Smooth muscle cell (in vitro differentiated cells): ENCODE data around the gene PARD3B. TPM values are rescaled to one million over a fixed set of nuclear protein-coding genes. Genes with fewer than 3 reads are reported as not detected.

ENCODE experiments used
- DNase-seq: peaks from one replicate; lab custom pipeline; 2025; ENCODE audit not compliant: unreplicated experiment; lab: John Stamatoyannopoulos, UW
- H2AFZ ChIP-seq: fragments of 200-600 bp; sonication (generic); 2 replicates; pipeline ENCODE4 v1.6.0; 2016; ENCODE audit warnings: antibody characterized with exemption, low read depth, mild to moderate bottlenecking
- H3F3A ChIP-seq: fragments of 200-600 bp; sonication (generic); 2 replicates; pipeline ENCODE4 v1.6.0; 2017; ENCODE audit warnings: antibody characterized with exemption, low read depth
- H3K27ac ChIP-seq: fragments of 200-600 bp; sonication (generic); 2 replicates; pipeline ENCODE4 v1.5.1; 2016; ENCODE audit warnings: low read depth, mild to moderate bottlenecking
- H3K27me3 ChIP-seq: fragments of 200-600 bp; sonication (generic); 2 replicates; pipeline ENCODE4 v1.6.1; 2016; ENCODE audit warnings: low read depth, mild to moderate bottlenecking
- H3K36me3 ChIP-seq: fragments of 200-600 bp; sonication (generic); 2 replicates; pipeline ENCODE4 v1.5.1; 2016; ENCODE audit warnings: low read depth
- H3K4me1 ChIP-seq: fragments of 200-600 bp; sonication (generic); 2 replicates; pipeline ENCODE4 v1.5.1; 2016; ENCODE audit warnings: low read depth
- H3K4me2 ChIP-seq: fragments of 200-600 bp; sonication (generic); 2 replicates; pipeline ENCODE4 v1.6.0; 2016; ENCODE audit warnings: mild to moderate bottlenecking
- H3K4me3 ChIP-seq: fragments of 200-600 bp; sonication (generic); 2 replicates; pipeline ENCODE4 v1.5.1; 2016; ENCODE audit warnings: mild to moderate bottlenecking
- H3K79me2 ChIP-seq: fragments of 200-600 bp; sonication (generic); 2 replicates; pipeline ENCODE4 v1.6.0; 2016; ENCODE audit warnings: low read depth, mild to moderate bottlenecking
- H3K9ac ChIP-seq: fragments of 200-600 bp; sonication (generic); 2 replicates; pipeline ENCODE4 v1.6.0; 2016; ENCODE audit warnings: low read depth
- H3K9me3 ChIP-seq: fragments of 200-600 bp; sonication (generic); replicated peaks from 2 replicates; pipeline ENCODE4 v1.5.1; 2016; ENCODE audit warnings: low read depth
- H4K20me1 ChIP-seq: fragments of 200-600 bp; sonication (generic); 2 replicates; pipeline ENCODE4 v1.6.0; 2016; ENCODE audit warnings: low read depth
- WGBS: methylation state at CpG from one replicate; pipeline ENCODE4 v1.1.7; 2016; ENCODE audit warnings: low lambda C conversion rate; 5-methylcytosine and 5-hydroxymethylcytosine counted together
- polyA plus RNA-seq: library from polyadenylated mRNA; unstranded; fragments of >200 nt; fragmentation: Nextera tagmentation; extraction: Ambion mirVana; gene quantifications from 2 replicates; pipeline ENCODE4 v1.2.1, GENCODE V29; 2016
- total RNA-seq: library from RNA; depleted of rRNA; stranded (reverse); fragments of >200 nt; gene quantifications from 2 replicates; pipeline ENCODE4 v1.2.3, GENCODE V29; 2014
- TF ChIP-seq, protein P1 (sequence below): fragments of 200-600 bp; sonication (generic); IDR thresholded peaks from 2 replicates; pipeline ENCODE4 v1.5.1; 2017; ENCODE audit warnings: borderline replicate concordance, mild to moderate bottlenecking, antibody characterized with exemption; ENCODE audit not compliant: insufficient read depth, poor library complexity, severe bottlenecking

The PARD3B gene
- total and polyA plus RNA-seq, 2 experiments from 2014 or later = 3.3 to 12.2 TPM

DNA sequence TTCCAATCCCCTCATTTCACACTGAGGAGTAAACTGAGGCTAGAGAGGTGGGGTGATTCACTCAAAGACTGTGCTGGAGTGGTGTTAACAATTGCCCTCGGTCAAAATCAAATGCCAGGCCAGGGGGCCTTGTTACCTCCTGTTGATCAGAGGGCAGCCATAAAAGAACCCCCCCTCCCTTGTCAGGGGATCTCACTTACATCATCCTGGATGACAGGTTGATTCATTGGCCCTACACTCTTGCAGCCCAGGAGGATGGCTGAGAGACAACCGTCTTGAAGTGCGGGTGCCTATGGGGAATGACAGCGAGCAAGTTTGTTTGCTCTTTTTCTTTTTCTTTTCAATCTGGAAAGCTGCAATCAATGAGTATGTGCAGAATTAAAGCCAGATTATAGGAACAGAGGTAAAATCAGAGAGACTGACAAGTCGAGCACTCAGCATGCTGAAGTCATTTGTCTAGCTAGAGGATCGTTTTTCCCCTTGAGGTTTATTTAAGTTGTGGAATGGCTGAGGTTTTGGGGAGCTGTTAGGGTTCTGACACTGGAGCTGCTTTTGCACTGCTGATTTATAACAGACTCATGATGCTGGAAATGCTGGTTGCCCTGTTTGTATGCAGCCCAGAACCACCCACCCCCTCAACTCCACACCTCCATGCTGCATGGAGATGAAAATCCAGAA lies 1110.6 kb downstream of the PARD3B start:
- Histone ChIP-seq H3K36me3 (no peaks in the 10 kb centered on the region), H4K20me1 (no peaks in the 10 kb centered on the region), H3K4me3 (no peak overlapping the region), H3K4me1 (no peaks in the 10 kb centered on the region), H3K27ac (no peak overlapping the region), H3K9ac (no peak overlapping the region), H3K9me3 (no peaks in the 10 kb centered on the region), H3F3A (peaks cover 3% of the 10 kb centered on the region), H2AFZ (no peak overlapping the region), H3K27me3 (no peaks in the 10 kb centered on the region), H3K79me2 (no peaks in the 10 kb centered on the region), H3K4me2 (no peak overlapping the region)
- TF ChIP-seq, protein P1, sequence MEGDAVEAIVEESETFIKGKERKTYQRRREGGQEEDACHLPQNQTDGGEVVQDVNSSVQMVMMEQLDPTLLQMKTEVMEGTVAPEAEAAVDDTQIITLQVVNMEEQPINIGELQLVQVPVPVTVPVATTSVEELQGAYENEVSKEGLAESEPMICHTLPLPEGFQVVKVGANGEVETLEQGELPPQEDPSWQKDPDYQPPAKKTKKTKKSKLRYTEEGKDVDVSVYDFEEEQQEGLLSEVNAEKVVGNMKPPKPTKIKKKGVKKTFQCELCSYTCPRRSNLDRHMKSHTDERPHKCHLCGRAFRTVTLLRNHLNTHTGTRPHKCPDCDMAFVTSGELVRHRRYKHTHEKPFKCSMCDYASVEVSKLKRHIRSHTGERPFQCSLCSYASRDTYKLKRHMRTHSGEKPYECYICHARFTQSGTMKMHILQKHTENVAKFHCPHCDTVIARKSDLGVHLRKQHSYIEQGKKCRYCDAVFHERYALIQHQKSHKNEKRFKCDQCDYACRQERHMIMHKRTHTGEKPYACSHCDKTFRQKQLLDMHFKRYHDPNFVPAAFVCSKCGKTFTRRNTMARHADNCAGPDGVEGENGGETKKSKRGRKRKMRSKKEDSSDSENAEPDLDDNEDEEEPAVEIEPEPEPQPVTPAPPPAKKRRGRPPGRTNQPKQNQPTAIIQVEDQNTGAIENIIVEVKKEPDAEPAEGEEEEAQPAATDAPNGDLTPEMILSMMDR = no peak
- WGBS = 72% methylated on average over 6 of the region's 6 CpGs
- DNase-seq = no peak

DNA sequence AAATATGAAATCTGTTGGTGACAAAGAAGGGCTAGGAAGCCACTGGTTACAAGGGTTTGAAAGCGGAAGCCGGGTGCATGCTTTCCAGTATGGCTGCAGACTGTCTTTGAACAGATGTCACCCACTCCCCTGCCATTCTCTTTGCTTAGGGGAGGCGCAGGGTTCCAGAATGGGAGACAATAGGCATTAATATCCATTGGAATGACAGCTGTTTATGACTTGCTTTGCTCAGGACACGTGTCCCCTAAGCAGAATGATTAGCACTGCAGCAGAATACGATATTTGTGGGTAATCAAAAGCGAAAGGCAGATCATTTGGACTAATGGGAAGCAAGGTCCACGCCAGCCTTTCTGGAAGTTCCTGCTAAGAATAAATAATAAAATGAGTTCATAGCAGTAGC lies 1111.2 kb downstream of the PARD3B start:
- Histone ChIP-seq H3K4me3 (no peak overlapping the region), H3K9me3 (no peaks in the 10 kb centered on the region), H3K9ac (no peak overlapping the region), H4K20me1 (no peaks in the 10 kb centered on the region), H3K79me2 (no peaks in the 10 kb centered on the region), H3K27ac (no peak overlapping the region), H3K36me3 (no peaks in the 10 kb centered on the region), H3K4me2 (no peak overlapping the region), H3K4me1 (no peaks in the 10 kb centered on the region), H3K27me3 (no peaks in the 10 kb centered on the region), H3F3A (peaks cover 6% of the 10 kb centered on the region), H2AFZ (no peak overlapping the region)
- 94% methylated on average over 7 of the region's 7 CpGs for WGBS
- no peak for DNase-seq
- TF ChIP-seq, protein P1 = no peak

DNA sequence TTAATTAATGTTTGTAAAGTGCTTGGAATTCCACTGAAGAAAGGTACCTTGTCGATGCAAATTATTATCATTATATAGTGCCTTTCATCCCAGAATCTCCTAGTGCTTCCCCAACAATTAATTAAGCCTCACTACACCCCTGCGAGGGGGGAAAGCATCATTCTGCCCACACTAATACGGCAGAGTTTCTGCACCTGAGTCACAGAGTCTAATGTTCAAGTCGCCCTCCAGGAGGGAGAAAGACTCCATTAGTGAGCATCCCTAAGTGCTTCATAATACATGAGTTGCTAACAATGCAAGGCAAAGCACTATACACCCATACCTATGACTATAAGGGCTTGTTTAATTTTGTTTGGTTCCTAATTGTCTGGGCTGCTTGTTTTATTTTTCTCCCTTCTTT lies 1111.7 kb downstream of the PARD3B start:
- H3K27me3 ChIP-seq = no peaks in the 10 kb centered on the region
- H3K4me3 ChIP-seq = no peak overlapping the region
- no peaks in the 10 kb centered on the region for H3K4me1 ChIP-seq
- no peak for DNase-seq
- H2AFZ ChIP-seq = no peak overlapping the region
- H3K9me3 ChIP-seq = no peaks in the 10 kb centered on the region
- H3F3A ChIP-seq = peaks cover 6% of the 10 kb centered on the region
- H4K20me1 ChIP-seq = no peaks in the 10 kb centered on the region
- no peak overlapping the region for H3K9ac ChIP-seq
- TF ChIP-seq, protein P1 = no peak
- no peak overlapping the region for H3K27ac ChIP-seq
- H3K79me2 ChIP-seq = no peaks in the 10 kb centered on the region
- no peaks in the 10 kb centered on the region for H3K36me3 ChIP-seq
- WGBS = 84% methylated on average over 4 of the region's 4 CpGs
- H3K4me2 ChIP-seq = no peak overlapping the region

DNA sequence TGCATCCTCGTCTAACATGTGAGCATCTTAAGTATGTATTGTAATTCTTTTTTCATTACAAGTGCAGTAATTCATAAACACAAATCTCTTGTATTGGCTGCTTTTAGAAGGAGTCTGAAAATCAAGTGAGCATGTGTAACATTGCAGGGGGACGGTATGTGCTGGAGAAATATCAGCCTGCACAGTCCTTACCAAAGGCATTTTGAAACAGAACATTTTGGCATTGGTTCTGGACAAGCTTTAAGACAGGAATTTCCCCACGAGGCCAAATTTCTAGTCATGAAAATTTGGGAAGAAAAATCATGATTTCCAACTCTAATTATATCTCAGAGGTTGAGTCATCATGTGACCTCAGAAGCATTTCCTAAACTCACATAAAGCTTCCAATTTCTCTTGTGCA lies 1112.3 kb downstream of the PARD3B start:
- TF ChIP-seq, protein P1 = no peak
- Histone ChIP-seq H3F3A (peaks cover 6% of the 10 kb centered on the region), H3K9me3 (no peaks in the 10 kb centered on the region), H3K36me3 (no peaks in the 10 kb centered on the region), H3K4me1 (no peaks in the 10 kb centered on the region), H4K20me1 (no peaks in the 10 kb centered on the region), H3K79me2 (no peaks in the 10 kb centered on the region), H3K4me2 (no peak overlapping the region), H3K9ac (no peak overlapping the region), H2AFZ (no peak overlapping the region), H3K4me3 (no peak overlapping the region), H3K27ac (no peak overlapping the region), H3K27me3 (no peaks in the 10 kb centered on the region)
- no peak for DNase-seq
- 59% methylated on average over 3 of the region's 3 CpGs for WGBS
